Measurements from ENCODE around the gene KREMEN1. TPM values are rescaled to one million over a fixed set of nuclear protein-coding genes. Genes with fewer than 3 reads are reported as not detected.

Gene KREMEN1
- total RNA-seq, 1 experiment from 2014 or later, result 2.7 TPM

DNA sequence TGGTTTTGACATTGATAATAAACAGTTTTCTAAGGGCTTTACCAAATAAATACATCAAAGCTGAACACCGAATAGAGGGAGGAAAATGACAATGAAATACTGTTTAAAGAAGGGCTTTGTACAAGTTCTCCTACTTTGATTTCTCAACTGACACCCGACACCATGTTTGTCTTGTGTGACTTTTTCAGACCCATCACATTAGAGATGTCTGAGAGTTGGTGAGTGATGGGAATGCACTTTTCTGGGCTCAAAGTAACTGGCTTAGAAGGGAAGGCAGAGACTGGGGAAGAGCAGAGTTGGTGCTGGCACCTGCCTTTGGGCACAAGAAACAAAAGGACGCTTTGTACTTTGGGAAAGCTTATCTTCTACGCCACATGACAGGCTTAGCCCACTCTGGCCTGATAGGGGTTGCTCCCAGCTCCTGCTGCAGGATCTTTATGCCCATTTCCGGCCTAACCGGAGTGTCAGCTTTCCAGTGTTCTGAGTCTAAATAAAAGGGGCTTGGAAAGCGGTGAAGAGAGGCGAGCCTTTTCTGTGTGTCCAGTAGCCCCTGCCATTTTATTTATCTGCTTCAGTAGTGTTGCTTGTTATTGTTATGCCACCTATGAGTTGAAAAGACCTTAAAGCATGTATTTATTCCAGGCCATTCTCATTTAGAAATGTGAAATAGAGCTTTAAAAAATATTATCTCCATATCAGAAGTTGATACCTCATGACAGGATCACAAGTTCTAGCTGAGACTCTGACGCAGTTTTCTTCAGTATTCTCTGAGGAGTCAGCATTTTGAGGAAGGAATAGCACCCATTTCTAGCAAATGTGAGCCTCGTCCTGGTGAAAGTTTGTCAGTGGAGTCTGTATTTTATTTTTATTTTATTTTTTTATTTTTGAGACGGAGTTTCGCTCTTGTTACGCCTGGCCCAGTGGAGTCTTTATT lies 24.2 kb downstream of the KREMEN1 start:
- CTCF ChIA-PET, result no interaction called here
- H2AFZ ChIP-seq (ENCODE audit: low read length), result no peak overlapping the region

GRCh38 chr22:29098296-29098695 lies 25.5 kb downstream of the KREMEN1 start:
- DNase-seq (no peak), ATAC-seq (no peak)
- Histone ChIP-seq H3K79me2 (ENCODE audit: low read length) (no peaks in the 10 kb centered on the region), H3K27ac (ENCODE audit: low read length) (no peak overlapping the region), H3F3A (ENCODE audit: low read length, unreplicated experiment) (no peaks in the 10 kb centered on the region), H3K9me3 (ENCODE audit: low read length) (no peaks in the 10 kb centered on the region), H3K9ac (ENCODE audit: low read length) (no peak overlapping the region), H2AFZ (ENCODE audit: low read length) (no peak overlapping the region), H3K36me3 (ENCODE audit: low read depth, low read length) (no peaks in the 10 kb centered on the region), H3K9me2 (replicated peaks; ENCODE audit: low read length) (no peaks in the 10 kb centered on the region), H3K4me2 (ENCODE audit: low read length) (no peak overlapping the region), H3K4me1 (ENCODE audit: insufficient read depth, low read length) (peaks cover 10% of the 10 kb centered on the region), H4K20me1 (ENCODE audit: low read length) (no peaks in the 10 kb centered on the region), H3K27me3 (ENCODE audit: low read length) (no peaks in the 10 kb centered on the region), H3K4me3 (ENCODE audit: low read length) (no peak overlapping the region)
- CTCF ChIA-PET, result no interaction called here
- no TSS peak for BruUV-seq (replicated peaks)
- POLR2A ChIA-PET (ENCODE audit: unreplicated experiment), result no interaction called here
- TF ChIP-seq, protein P1, sequence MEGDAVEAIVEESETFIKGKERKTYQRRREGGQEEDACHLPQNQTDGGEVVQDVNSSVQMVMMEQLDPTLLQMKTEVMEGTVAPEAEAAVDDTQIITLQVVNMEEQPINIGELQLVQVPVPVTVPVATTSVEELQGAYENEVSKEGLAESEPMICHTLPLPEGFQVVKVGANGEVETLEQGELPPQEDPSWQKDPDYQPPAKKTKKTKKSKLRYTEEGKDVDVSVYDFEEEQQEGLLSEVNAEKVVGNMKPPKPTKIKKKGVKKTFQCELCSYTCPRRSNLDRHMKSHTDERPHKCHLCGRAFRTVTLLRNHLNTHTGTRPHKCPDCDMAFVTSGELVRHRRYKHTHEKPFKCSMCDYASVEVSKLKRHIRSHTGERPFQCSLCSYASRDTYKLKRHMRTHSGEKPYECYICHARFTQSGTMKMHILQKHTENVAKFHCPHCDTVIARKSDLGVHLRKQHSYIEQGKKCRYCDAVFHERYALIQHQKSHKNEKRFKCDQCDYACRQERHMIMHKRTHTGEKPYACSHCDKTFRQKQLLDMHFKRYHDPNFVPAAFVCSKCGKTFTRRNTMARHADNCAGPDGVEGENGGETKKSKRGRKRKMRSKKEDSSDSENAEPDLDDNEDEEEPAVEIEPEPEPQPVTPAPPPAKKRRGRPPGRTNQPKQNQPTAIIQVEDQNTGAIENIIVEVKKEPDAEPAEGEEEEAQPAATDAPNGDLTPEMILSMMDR (conservative IDR thresholded peaks at IDR 0.05; ENCODE audit: low read depth, low read length), result no peak
- TF ChIP-seq EZH2phosphoT487 (IDR thresholded peaks at IDR 0.05; ENCODE audit: borderline replicate concordance, low read length) (no peak), EZH2 (IDR thresholded peaks at IDR 0.05; ENCODE audit: low read length, unreplicated experiment) (no peak)
- intact Hi-C loops (cut with micrococcal nuclease), result no loop called here

More for the DNA sequence above, 24.2 kb downstream of the KREMEN1 start:
- H3K27me3 ChIP-seq (ENCODE audit: low read length), result no peaks in the 10 kb centered on the region
- TF ChIP-seq, protein P1 (conservative IDR thresholded peaks at IDR 0.05; ENCODE audit: low read depth, low read length), result no peak
- no peak for TF ChIP-seq EZH2 (IDR thresholded peaks at IDR 0.05; ENCODE audit: low read length, unreplicated experiment)
- no peak overlapping the region for H3K9ac ChIP-seq (ENCODE audit: low read length)
- H3K4me2 ChIP-seq (ENCODE audit: low read length), result no peak overlapping the region
- no peak overlapping the region for H3K27ac ChIP-seq (ENCODE audit: low read length)
- H3K79me2 ChIP-seq (ENCODE audit: low read length), result no peaks in the 10 kb centered on the region
- no peaks in the 10 kb centered on the region for H4K20me1 ChIP-seq (ENCODE audit: low read length)
- no peaks in the 10 kb centered on the region for H3K36me3 ChIP-seq (ENCODE audit: low read depth, low read length)
- DNase-seq, result peak; percentile 40
- H3K4me1 ChIP-seq (ENCODE audit: insufficient read depth, low read length), result peaks cover 10% of the 10 kb centered on the region
- no peaks in the 10 kb centered on the region for H3F3A ChIP-seq (ENCODE audit: low read length, unreplicated experiment)
- no TSS peak for BruUV-seq (replicated peaks)
- H3K4me3 ChIP-seq (ENCODE audit: low read length), result no peak overlapping the region
- no peaks in the 10 kb centered on the region for H3K9me2 ChIP-seq (replicated peaks; ENCODE audit: low read length)
- no peaks in the 10 kb centered on the region for H3K9me3 ChIP-seq (ENCODE audit: low read length)
- peak; percentile 48; the same call in 1 of the 2 replicates for ATAC-seq
- intact Hi-C loops (cut with micrococcal nuclease), result no loop called here
- POLR2A ChIA-PET (ENCODE audit: unreplicated experiment), result no interaction called here

DNA sequence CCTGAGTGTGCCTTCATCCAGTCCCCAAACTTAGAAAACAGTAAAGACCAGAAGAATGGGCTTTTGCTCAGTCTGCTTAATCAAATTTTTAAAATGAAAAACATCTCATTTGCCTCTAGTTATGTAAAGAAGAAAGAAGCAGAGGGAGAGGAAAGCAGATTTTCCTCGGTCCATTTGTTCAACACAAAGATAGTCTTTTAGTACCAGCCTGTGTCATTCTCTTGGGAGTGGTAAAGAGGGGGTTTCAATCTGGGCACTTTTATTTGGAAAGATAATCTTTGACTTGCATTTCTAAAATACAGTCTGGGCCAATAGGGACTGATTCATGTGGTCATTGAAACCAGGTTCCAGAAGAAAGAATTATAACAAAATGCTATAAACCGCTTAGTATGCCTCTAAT lies 29.5 kb downstream of the KREMEN1 start:
- H3K27me3 ChIP-seq (ENCODE audit: low read length), result no peaks in the 10 kb centered on the region
- H3K4me3 ChIP-seq (ENCODE audit: low read length), result no peak overlapping the region
- H3K4me1 ChIP-seq (ENCODE audit: insufficient read depth, low read length), result no peaks in the 10 kb centered on the region
- H3F3A ChIP-seq (ENCODE audit: low read length, unreplicated experiment), result no peaks in the 10 kb centered on the region
- ATAC-seq, result no peak
- CTCF ChIA-PET, result no interaction called here
- H3K27ac ChIP-seq (ENCODE audit: low read length), result no peak overlapping the region
- TF ChIP-seq EZH2 (IDR thresholded peaks at IDR 0.05; ENCODE audit: low read length, unreplicated experiment) (no peak), EZH2phosphoT487 (IDR thresholded peaks at IDR 0.05; ENCODE audit: borderline replicate concordance, low read length) (no peak)
- TF ChIP-seq, protein P1 (conservative IDR thresholded peaks at IDR 0.05; ENCODE audit: low read depth, low read length), result no peak
- H4K20me1 ChIP-seq (ENCODE audit: low read length), result no peaks in the 10 kb centered on the region
- POLR2A ChIA-PET (ENCODE audit: unreplicated experiment), result no interaction called here
- H3K9ac ChIP-seq (ENCODE audit: low read length), result no peak overlapping the region
- no peaks in the 10 kb centered on the region for H3K36me3 ChIP-seq (ENCODE audit: low read depth, low read length)
- no peaks in the 10 kb centered on the region for H3K79me2 ChIP-seq (ENCODE audit: low read length)
- no peaks in the 10 kb centered on the region for H3K9me2 ChIP-seq (replicated peaks; ENCODE audit: low read length)
- BruUV-seq (replicated peaks), result no TSS peak
- no peak for DNase-seq
- no peak overlapping the region for H3K4me2 ChIP-seq (ENCODE audit: low read length)
- H3K9me3 ChIP-seq (ENCODE audit: low read length), result no peaks in the 10 kb centered on the region
- intact Hi-C loops (cut with micrococcal nuclease), result no loop called here
- H2AFZ ChIP-seq (ENCODE audit: low read length), result no peak overlapping the region

Data from PC-3 (cell line).